ENCODE measurements around the gene ASB18.

DNA sequence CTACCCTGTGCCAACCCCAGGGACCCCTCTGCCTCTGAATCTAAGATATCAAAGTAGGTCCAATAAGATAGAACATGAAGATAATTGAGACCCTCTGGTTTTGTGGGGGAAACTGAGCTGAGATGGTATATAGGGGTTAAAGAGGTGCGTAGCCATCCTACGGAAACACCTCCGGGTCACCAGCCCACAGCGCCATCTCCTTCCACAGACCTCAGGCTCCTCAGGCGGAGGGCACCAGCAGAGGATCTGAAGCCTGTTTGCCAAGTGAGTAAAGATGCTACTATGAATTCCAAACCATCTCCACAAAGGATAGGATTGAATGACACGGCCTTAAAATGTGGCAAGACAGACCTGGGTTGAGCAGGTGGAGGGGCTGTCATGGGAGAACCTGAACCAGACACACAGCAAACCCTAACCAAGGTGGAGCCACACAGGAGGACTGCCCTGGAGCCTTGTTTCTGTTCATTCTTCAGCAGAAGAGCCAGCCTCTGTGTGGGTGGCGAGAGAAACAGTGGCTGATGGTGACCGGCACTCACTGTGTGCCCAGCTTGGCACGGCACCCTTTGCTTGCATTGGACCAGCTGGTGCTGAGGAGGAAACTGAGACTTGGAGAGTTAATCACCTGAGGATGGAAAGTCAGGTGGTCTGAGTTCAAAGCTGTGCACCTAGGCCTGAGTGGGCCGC is 106.2 kb downstream of the ASB18 start:
- TF ChIP-seq, protein P1, sequence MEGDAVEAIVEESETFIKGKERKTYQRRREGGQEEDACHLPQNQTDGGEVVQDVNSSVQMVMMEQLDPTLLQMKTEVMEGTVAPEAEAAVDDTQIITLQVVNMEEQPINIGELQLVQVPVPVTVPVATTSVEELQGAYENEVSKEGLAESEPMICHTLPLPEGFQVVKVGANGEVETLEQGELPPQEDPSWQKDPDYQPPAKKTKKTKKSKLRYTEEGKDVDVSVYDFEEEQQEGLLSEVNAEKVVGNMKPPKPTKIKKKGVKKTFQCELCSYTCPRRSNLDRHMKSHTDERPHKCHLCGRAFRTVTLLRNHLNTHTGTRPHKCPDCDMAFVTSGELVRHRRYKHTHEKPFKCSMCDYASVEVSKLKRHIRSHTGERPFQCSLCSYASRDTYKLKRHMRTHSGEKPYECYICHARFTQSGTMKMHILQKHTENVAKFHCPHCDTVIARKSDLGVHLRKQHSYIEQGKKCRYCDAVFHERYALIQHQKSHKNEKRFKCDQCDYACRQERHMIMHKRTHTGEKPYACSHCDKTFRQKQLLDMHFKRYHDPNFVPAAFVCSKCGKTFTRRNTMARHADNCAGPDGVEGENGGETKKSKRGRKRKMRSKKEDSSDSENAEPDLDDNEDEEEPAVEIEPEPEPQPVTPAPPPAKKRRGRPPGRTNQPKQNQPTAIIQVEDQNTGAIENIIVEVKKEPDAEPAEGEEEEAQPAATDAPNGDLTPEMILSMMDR (IDR thresholded peaks at IDR 0.05): no peak
- TF ChIP-seq POLR2A (IDR thresholded peaks at IDR 0.05): no peak
